Osteoblast (primary cell): ENCODE data around the gene SLC38A10. TPM values are rescaled to one million over a fixed set of nuclear protein-coding genes. Genes with fewer than 3 reads are reported as not detected.
"Not testable (repeated sequence)": the region's sequence is repeated elsewhere in the genome, so short reads cannot be mapped to it uniquely, and the experiment has no call there.

Experiments used
- DNase-seq: peaks from one replicate; pipeline ENCODE4 v3.0.0; 2011; ENCODE audit warnings: low spot score, mixed read lengths; ENCODE audit not compliant: insufficient read length; ENCODE audit errors: missing footprints
- H2AFZ ChIP-seq: 2 replicates; pipeline ENCODE4 v1.6.0; 2011; ENCODE audit warnings: mild to moderate bottlenecking, low read length
- H3K27ac ChIP-seq: 2 replicates; pipeline ENCODE4 v1.5.1; 2011; ENCODE audit warnings: mild to moderate bottlenecking, low read depth, low read length, moderate library complexity
- H3K27me3 ChIP-seq: 2 replicates; pipeline ENCODE4 v1.6.0; 2012; ENCODE audit warnings: mild to moderate bottlenecking, control low read depth, inconsistent platforms, low read length, moderate library complexity; ENCODE audit not compliant: insufficient read depth
- H3K36me3 ChIP-seq: 2 replicates; pipeline ENCODE4 v1.5.1; 2011; ENCODE audit warnings: mild to moderate bottlenecking, low read length, control low read depth, moderate library complexity; ENCODE audit not compliant: insufficient read depth
- H3K4me1 ChIP-seq: 2 replicates; pipeline ENCODE4 v1.5.1; 2011; ENCODE audit warnings: mild to moderate bottlenecking, low read length, control low read depth, moderate library complexity; ENCODE audit not compliant: insufficient read depth
- H3K4me2 ChIP-seq: 2 replicates; pipeline ENCODE4 v1.6.0; 2011; ENCODE audit warnings: mild to moderate bottlenecking, low read length; ENCODE audit not compliant: insufficient read depth
- H3K4me3 ChIP-seq: fragments of 200-600 bp; sonication (generic); 3 replicates; pipeline ENCODE4 v1.5.1; 2012; ENCODE audit warnings: mild to moderate bottlenecking, low read length, inconsistent platforms; ENCODE audit not compliant: insufficient read depth
- H3K79me2 ChIP-seq: 2 replicates; pipeline ENCODE4 v1.6.0; 2012; ENCODE audit warnings: mild to moderate bottlenecking, low read length, control low read depth, inconsistent platforms; ENCODE audit not compliant: insufficient read depth
- H3K9me3 ChIP-seq: 2 replicates; pipeline ENCODE4 v1.5.1; 2011; ENCODE audit warnings: low read depth, low read length, control low read depth
- H4K20me1 ChIP-seq: 2 replicates; pipeline ENCODE4 v1.6.0; 2012; ENCODE audit warnings: mild to moderate bottlenecking, low read length, control low read depth; ENCODE audit not compliant: insufficient read depth
- CTCF ChIP-seq: IDR thresholded peaks from 2 replicates; pipeline ENCODE4 v1.5.1; 2011; ENCODE audit warnings: mild to moderate bottlenecking, low read depth, low read length, moderate library complexity; ENCODE audit errors: extremely low read depth
- total RNA-seq: library from RNA; depleted of rRNA; stranded (reverse); fragments of >200 nt; gene quantifications from 2 replicates; pipeline ENCODE4 v1.2.3, GENCODE V29; 2012

The SLC38A10 gene
- total RNA-seq, 1 donor = 92.6 TPM

- peaks cover 3% of the 10 kb centered on the region for H4K20me1 ChIP-seq
- no peak overlapping the region for H3K4me3 ChIP-seq
- H2AFZ ChIP-seq = no peak overlapping the region
- peaks cover 14% of the 10 kb centered on the region for H3K36me3 ChIP-seq
- TF ChIP-seq CTCF = no peak
- no peaks in the 10 kb centered on the region for H3K9me3 ChIP-seq
- H3K4me2 ChIP-seq = no peak overlapping the region
- H3K4me1 ChIP-seq = no peaks in the 10 kb centered on the region
- H3K27me3 ChIP-seq = no peaks in the 10 kb centered on the region
- peaks cover 4% of the 10 kb centered on the region for H3K79me2 ChIP-seq
- H3K27ac ChIP-seq = no peak overlapping the region
- peak; percentile 78 for DNase-seq
Measured at GRCh38 chr17:81230043-81230820, 64.9 kb downstream of the SLC38A10 start.

DNA sequence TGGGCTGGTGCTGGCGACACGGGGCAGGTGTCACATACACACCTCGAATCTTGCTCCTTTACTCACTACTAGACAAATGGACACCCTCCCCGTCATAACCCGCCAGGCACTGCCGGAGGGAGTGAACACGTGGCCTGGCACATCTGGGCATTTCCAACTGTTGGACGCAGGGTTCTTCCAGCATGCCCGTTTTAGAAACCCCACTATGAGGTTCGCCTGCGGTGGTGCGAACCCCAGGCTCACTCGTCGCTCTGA, 65.5 kb downstream of the SLC38A10 start:
- no peaks in the 10 kb centered on the region for H3K9me3 ChIP-seq
- no peak overlapping the region for H3K4me2 ChIP-seq
- TF ChIP-seq CTCF = no peak
- H3K4me1 ChIP-seq = no peaks in the 10 kb centered on the region
- H3K27me3 ChIP-seq = no peaks in the 10 kb centered on the region
- no peaks in the 10 kb centered on the region for H3K79me2 ChIP-seq
- DNase-seq = no peak
- peaks cover 14% of the 10 kb centered on the region for H3K36me3 ChIP-seq
- peaks cover 3% of the 10 kb centered on the region for H4K20me1 ChIP-seq
- no peak overlapping the region for H3K4me3 ChIP-seq
- no peak overlapping the region for H2AFZ ChIP-seq
- no peak overlapping the region for H3K27ac ChIP-seq

DNA sequence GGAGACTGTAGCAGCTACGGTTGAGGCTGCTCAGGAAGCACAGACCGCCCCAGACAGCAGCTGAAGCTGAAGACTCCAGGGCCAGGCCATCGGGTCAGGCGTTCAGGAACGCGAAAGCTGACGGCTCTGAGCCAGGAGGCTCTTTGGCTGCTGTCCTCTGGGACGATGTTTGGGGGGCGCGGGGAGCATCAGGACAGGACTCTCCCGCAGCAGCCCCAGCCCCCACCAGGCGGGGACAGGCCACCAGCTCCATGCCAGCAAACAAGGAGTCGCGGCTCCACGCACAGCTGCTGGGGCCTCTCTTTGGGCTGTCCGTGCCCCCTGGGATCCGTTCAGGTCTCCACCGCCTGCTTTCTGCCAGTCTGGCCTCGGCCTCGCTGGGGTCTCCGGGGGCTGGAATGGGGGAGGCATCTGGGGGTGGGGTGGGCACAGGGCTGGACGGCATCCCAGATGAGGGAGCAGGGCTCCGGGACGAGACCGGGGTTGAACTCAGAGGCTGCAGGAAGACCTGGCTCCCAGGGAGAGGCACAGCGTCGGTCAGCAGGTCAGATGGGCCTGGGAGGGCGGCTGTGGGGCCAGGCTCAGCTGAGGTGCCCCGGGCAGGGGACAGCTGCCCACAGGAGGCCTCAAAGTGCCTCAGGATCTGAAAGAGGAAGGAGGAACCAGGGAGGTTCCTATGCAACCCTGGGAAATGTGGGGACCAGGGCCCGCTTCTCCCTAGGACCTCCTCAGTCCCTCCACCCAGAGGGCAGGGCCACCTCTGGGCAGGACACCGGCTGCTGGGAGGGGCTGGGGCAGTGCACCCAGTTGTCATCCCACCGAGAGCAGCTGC, 66.1 kb downstream of the SLC38A10 start:
- Histone ChIP-seq H3K9me3 (no peaks in the 10 kb centered on the region), H4K20me1 (peaks cover 3% of the 10 kb centered on the region), H3K27me3 (no peaks in the 10 kb centered on the region), H3K4me3 (no peak overlapping the region), H3K79me2 (no peaks in the 10 kb centered on the region), H3K27ac (no peak overlapping the region), H3K4me2 (no peak overlapping the region), H2AFZ (no peak overlapping the region), H3K4me1 (no peaks in the 10 kb centered on the region), H3K36me3 (peaks cover 14% of the 10 kb centered on the region)
- no peak for TF ChIP-seq CTCF
- peak; percentile 67 for DNase-seq

DNA sequence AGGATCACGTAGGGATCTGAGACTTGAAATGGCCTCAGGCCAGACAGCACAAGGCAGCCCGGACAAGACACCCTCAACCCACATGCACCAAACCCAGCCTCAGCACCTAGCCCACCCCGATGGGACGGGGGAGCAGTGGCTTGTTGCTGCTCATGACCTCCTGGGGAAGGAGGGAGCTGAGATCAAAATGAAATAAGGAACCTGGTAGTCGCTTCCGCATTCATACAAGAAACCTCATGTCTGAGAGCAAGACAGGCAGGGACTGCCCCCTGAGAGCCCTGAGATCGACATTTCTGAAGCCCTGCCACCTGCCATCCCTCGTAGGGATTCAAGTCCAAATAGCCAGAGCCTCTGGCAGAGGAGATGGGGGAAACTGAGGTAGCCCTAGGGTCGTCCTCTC, 66.7 kb downstream of the SLC38A10 start:
- no peak overlapping the region for H3K27ac ChIP-seq
- no peak overlapping the region for H2AFZ ChIP-seq
- H3K4me3 ChIP-seq = no peak overlapping the region
- peaks cover 3% of the 10 kb centered on the region for H4K20me1 ChIP-seq
- no peak for DNase-seq
- TF ChIP-seq CTCF = no peak
- H3K4me2 ChIP-seq = no peak overlapping the region
- H3K27me3 ChIP-seq = no peaks in the 10 kb centered on the region
- peaks cover 14% of the 10 kb centered on the region for H3K36me3 ChIP-seq
- peaks cover 4% of the 10 kb centered on the region for H3K4me1 ChIP-seq
- no peaks in the 10 kb centered on the region for H3K9me3 ChIP-seq
- H3K79me2 ChIP-seq = no peaks in the 10 kb centered on the region

GRCh38 chr17:81227630-81228029, 67.5 kb downstream of the SLC38A10 start:
- not testable (repeated sequence) for H3K4me1 ChIP-seq, H3K9me3 ChIP-seq, H4K20me1 ChIP-seq, H3K4me2 ChIP-seq, H2AFZ ChIP-seq, H3K79me2 ChIP-seq, H3K4me3 ChIP-seq, H3K27ac ChIP-seq, H3K27me3 ChIP-seq, DNase-seq
- peaks cover 14% of the 10 kb centered on the region for H3K36me3 ChIP-seq
